CD4-positive, alpha-beta T cell treated with Interleukin-4 for 1 hour (primary cell): Measurements from ENCODE around the gene DGKB.

Experiments used
- DNase-seq, 2 donors: peaks; one replicate each; pipeline ENCODE4 v3.0.0-alpha.2; 2020 to 2022

Gene DGKB

DNA sequence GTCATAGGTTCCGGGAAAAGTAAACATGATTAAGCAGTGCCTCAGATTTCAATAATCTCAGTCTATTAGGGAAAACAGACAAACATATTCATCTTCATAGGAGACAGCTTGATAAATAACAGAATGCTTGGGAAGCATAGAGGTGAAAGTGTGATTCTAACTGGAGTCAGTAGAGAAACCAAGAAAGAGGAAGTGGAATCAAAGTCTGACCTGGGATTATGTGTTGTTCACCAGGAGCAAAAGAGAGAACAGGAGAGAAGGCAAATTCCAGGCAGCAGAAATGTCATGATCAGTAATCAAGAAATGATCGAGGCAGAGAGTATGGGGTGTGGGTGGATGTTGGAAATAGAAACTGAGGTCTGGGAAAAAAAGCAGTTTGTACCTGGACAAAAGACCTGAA, 43.7 kb downstream of the DGKB start:
- no peak for DNase-seq

DNA sequence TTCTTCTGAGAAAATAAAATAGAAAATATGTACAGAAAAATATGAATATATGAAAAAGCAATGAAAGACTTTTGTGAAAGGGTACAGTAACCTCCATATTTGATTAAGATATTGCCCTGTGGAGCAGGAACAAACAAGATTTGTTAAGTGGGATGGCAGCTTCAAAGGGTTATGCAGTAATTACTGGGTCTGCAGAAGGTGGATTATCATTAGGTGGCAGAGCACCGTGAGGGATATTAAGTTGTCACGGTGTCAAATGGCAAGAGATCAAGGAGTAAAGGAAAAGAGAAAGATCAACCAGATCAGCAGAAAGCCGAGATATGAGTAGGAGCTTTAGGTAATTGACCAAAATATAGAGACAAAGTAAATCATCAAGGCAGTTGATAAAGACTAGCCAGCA, 44.1 kb downstream of the DGKB start:
- no peak for DNase-seq

DNA sequence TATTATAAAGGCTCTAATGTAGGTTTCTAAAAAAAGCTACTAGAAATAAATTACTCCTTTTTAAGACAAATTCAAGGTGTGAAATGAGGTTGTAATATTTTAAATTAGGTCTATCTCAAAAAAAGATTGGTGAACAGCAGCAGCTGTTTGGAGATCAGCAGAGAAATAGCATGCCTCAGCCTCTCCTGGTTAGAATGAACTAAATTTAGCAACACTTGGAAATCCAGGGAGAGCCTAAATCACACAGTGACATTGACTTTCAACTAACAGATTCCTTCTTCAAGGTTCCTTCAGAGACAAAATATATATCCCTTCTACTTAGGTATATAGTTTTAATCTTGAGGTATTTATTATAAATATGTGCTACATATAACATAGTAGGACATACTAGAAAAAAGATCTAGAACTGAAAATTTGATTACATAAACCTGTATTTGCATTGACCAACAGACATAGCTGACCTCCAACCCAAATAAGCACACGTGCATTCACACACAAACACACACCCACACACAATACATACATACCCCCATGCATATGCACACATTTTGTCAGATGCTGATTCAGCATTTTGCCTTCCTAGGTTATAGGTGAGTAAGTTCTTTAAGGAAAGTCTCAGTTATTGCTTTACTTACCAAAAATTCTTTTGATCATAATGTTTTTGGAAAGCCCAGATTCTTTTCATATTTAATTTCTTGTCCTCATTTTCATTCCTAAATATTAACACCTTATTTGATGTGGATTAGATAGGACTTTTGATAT, 47.3 kb downstream of the DGKB start:
- DNase-seq, result no peak

DNA sequence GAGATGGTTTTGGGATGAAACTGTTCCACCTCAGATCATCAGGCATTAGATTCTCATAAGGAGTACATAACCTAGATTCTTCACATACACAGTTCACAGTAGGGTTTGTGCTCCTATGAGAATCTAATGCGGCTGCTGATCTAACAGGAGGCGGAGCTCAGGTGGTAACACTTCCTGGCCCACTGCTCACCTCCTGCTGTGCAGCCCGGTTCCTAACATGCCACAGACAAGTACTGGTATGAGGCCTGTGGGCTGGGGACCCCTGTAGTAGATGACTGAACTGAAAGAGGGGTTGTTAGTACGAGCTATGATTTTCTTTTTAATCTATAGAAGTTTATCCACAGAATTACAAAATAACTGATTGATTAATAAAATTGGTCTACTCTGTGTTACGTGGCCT, 48.1 kb downstream of the DGKB start:
- no peak for DNase-seq

DNA sequence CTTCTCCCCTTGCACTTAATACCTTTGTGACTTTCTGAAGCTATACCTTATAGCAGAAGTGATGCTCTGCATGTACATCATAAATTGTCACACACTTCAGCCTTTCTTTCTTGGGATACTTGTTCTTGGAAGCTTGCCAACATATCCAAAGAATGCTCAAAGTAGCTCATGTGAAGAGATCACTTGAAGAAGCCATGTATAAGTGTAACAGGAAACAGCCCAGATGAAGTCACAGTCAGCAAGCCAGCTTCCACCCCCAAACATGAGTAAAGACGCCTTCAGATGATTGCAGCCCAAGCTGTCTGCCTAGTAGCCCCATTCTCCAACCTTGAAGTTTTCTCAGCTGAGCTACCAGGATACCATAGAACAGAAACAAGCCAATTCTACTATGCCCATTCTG, 50.9 kb downstream of the DGKB start:
- DNase-seq, result no peak

DNA sequence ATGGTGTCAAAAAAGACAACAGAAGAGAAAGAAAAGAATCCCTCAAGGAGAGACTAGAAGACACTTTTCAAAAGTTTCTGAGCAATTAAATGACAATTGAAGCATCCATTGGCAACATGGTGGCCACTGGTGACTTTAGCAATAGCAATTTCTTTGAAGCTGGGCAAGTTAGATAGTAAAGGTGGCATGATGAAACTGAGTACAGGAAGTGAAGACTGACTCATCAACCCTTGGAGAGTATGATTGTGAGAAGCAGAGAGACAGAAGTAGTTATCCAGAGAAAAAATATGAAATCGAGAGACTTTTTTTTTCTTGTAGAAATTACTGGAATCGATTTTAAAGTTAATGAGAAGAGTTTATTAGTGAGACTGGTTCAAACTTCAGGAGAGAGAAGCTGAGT, 52.5 kb downstream of the DGKB start:
- no peak for DNase-seq

DNA sequence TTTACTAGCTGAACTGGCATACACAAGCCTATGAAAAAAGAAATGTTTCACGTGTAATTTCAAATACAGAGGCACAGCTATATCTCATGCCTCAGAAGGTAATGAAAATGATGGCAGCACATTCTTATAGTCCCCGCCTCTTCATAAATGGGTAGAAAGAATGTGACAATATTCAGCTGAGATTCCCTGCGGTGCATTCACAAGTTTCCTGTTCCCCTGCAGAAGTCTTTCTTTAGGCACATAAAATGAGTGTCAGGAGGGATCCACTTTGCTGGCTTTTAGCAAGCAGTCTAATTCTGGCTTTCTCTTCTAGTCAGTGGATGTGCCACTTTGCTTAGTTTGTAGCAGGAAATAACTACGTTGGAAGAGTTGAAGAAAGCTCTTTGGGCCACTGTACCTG, 56.1 kb downstream of the DGKB start:
- no peak for DNase-seq

DNA sequence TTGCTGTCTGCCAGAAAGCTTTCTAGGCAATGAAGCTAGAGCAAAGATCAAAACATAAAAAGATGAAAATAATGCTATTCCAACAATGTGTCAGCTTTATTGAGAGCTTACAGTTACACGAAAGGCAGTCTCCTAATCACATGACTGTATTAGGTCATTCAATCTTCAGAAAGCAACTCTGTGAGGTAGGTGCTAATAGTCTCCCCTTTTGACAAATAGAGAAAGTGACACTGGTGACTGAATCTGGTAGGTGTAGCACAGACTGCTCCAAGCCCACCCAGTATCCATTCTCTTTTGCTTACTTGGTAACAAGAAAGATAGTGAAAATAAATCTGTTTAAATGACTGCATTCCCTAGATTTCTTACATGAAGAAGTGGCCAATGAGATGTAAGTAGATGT, 58.8 kb downstream of the DGKB start:
- DNase-seq, result no peak

DNA sequence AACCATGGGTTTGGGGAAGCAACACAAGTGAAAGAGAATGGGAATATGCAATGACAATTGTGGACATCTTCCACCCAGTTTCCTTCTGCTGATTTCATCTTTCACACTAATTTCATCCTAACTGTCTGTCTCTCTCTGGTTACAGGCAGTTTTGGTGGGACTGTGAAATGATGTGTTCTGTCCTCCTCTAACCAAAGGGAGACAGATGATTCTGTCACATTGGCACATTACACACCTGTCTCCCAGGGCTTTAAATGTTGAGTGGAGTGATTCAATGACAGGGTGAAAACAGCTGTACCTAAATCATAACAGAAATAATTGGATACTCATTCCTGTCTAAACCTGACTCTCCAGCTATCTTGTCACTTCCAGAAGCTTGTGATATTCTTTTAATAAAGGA, 60.0 kb downstream of the DGKB start:
- DNase-seq, result no peak

DNA sequence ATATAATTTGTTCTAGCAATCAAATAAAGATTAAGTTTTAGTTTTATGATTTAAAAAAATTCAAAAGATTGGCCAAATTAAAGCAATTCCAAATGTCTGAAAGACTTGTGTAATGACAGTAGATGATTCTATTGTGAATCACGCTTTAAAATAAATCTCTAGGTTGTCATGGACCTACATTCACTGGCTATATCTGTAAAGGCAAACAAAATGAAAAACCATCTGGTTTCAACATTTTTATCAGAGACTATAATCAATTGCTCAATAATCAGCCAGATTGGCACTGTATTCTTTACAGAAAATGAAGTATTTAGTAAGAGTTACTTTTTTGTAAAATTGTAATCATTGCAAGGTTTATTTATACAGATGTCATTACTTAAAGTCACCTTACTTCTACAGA, 60.7 kb downstream of the DGKB start:
- no peak for DNase-seq

DNA sequence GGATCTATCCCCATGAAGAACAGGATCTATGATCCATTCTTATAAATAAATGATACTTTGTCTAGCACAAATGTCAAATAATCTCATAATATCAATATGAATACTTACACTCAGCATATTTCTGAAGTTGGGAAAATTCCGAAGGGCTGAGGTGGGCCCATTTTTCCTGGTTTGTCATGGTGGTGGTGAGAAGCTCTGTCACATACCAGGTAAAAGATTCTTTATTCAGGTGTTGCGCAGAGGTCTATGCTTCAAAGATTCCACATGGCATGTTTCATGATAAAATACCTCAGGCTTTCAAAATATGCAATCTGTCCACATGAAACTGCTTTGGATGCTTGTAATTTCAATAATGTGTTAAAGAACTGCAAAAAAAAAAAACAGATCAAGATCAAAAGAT, 61.5 kb downstream of the DGKB start:
- DNase-seq, result no peak

DNA sequence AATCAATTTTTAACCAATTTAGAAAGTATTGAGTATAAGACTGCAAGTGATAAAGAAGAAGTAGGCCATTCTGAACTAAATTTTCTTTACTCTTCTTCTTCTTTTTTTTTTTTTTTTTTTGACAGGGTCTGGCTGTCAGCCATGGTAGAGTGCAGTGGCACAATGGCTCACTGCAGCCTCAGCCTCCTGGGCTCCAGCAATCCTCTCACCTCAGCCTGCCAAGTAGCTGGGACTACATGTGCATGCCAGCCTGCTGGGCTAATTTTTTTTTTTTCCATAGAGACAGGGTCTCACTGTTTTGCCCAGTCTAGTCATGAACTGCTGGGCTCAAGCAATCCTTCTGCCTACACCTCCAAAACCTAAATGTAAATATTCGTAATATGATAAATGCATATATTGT, 63.2 kb downstream of the DGKB start:
- DNase-seq, result no peak

DNA sequence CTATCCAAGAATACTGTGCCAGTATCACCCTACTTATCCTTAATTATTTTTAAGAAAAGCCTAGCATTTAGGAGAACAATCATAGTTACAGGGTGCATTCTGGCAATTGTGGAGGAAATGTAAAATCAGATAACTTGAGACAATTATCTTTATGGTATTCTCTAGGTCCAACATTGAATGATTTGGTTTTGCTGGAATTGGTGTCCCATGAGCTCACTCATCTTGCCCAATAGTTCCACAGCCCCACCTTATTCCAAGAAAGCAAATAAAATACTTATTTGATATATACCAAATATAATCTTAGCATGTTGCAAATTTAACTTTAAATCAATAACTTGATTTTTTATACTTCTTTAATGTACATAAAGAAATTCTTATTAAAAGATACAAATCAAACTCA, 65.3 kb downstream of the DGKB start:
- no peak for DNase-seq

DNA sequence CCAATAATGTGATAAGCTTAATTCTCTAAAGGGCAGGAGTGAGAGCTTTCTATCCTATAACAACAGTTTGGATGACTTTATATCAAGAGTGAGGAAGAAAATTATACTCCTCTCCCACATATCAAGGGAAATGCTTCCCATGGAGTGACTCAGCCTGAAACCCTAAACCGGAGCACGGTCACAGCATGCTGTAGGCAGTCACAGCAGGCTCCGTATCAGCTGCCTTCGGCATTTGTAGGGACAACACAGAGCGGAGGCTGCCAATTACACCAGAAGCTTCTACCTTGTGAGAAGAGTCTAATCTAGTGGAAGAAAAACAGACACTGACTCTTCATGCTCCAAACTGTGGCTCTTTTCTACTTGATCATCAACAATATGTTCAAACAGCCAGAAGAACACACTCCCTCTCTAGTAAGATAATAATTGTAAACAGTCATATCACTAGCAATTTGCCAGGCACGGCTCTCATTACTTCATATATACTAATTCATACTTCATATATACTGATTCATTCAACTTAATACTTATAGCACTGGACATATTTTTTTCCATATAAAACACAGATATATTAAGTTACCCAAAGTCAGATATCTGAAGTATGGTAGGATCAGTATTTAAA, 65.9 kb downstream of the DGKB start:
- no peak for DNase-seq

DNA sequence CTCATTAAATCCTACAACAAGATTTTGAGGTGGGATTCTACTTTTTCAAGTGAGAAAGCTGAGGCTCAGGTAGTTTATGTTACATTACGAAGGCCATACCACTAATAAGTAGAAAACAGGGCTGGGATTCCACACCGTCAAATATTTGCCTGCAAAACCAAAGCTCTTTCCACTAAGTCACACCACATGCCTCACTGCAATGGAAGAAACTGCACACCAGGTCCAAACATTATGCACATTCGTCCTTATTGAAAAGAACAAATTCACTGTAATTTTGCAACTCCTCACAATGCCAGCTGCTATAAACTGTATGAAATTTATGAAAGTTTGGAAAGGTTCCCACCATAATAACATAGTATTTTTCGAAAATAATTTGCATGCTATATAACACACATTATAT, 66.5 kb downstream of the DGKB start:
- DNase-seq, result no peak

DNA sequence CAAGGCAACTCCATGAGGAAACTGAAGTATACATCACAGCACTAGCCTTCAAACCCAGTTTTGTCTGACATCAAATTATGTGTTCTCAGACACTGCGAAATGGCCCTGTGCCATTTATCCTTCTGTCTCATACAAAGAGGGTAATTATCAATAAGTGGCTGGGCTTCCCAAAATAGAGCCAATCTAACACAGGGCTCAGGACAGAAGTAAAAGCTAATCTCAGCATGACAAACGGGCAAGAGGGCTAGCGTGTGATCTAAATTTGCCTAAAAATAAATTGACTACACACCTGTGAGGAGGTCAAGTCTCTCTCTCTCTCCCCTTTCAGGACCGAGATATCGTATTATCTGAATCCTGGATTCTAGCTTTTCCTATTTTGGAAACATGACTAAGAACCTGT, 67.2 kb downstream of the DGKB start:
- DNase-seq, result no peak

DNA sequence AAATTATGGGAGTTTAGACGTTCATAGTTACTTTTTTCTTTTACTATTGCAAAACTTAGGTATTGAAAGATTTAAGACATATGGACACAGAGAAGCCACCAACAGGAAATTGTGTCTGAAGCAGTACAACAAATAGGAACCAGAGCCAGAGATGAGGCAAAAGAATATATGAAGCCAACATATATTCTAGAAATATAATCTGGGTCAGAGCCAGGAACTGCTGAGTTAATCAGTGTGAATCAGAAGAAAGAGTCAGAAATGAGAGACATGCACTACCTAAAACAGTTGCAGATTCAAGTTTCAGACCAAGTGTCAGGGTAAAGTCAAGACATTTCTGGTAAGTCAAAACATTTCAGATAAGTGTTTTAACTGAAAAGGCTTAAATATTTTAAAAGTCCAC, 67.7 kb downstream of the DGKB start:
- DNase-seq, result no peak

DNA sequence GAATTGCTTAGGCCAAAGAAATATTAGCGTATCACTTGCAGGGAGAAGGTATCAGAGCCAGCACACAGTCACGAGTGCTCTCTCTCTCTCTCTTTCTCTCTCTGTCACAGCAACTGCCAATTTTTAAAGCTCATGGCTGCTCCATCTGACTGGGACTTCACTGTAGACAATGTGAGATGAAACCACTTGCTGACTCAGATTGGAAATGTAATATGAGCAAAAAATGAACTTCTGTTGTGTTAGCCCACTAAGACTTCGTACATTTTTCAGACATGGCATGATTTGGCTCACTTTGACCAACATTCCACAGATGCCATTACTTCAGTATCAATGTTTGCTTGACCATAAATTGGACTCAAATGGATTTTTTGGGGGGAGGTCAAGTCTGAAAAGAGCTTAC, 68.1 kb downstream of the DGKB start:
- no peak for DNase-seq

DNA sequence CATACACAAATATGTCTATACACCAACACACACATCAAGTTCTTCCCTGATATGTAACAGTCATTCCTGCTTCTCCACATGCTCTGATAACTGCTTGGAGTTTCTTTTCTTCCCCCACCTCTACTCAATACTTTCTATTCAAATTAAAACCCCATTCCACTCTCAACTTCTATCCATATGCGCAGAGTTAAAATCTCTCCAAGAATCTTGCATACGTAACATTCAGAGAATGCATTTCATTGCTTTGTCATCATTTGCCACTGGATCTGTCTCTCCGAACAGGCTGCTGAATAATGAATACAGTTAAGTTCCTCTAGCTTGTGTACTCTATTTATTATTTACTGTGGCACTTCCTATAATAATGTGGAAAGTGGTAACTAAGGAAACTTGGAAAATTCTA, 68.8 kb downstream of the DGKB start:
- no peak for DNase-seq

DNA sequence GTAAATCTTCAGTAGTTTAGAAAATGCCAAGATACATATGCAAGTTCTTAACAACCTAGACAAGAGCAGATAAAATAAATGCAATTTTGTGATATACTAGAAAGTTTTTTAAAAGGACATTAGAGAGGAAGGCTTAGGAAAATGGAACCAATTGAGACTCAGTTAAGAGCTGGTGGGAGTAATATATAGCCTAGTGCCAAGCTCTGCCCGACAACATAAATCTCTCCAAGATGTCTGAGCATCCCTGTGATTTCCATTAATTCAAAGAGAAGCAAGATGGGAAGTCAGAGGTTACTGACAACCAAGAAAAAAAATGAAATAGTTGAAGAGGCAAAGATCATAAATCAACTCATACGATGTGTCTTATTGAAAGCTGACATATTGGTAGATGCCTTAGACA, 74.5 kb downstream of the DGKB start:
- no peak for DNase-seq

DNA sequence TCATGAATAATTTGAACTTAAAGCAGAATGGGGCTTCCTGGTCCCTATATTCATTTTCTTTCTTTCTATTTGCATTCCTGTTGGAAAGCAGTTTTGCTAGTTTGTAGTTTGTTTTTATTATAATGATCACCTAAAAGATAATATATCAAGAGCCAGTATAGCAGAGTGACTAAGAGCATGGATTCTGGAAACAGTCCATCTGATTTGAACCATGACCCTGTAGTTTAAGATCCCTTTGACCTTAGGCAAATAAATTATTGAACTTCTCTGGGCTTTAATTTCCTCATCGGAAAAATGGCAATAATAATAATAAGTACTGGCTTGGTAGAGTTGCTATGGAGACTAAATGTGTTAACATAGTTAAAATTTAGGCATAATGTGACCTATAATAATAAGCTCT, 76.1 kb downstream of the DGKB start:
- no peak for DNase-seq

DNA sequence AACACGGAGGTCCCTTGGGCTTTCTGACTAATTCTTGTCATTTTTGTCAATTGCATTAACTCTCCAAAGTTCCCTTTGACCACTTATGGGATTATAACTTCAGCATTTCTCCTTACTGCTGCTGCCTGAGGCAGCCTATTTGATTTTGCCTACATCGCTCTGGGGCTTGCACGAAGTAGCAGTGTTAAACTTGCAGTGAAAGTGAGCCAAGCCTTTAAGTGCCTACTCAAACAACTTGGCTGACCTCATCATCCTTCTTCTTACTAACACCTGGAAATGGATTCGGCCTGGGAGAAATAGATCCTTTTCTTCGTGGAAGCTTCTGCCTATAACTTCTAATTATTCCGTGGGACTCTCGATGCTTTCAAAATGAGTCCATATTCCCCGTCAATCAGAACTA, 76.6 kb downstream of the DGKB start:
- no peak for DNase-seq

DNA sequence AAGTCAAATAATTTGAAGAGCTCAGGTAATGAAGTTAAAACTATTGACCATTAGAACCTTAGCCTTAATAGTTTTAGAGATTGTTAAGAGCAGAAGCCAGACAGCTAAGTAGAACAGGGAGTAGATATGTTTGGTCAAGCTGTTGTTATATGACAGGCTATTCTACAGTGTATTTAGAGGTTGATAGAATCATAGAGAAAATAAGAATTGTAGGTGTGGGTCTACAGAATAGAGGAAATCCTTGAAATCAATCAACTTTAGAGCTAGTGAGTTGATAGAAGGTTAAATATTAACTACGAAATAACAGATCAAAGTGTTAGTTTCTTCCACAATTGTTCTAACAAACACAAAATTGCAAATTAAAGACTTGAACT, 80.1 kb downstream of the DGKB start:
- no peak for DNase-seq

DNA sequence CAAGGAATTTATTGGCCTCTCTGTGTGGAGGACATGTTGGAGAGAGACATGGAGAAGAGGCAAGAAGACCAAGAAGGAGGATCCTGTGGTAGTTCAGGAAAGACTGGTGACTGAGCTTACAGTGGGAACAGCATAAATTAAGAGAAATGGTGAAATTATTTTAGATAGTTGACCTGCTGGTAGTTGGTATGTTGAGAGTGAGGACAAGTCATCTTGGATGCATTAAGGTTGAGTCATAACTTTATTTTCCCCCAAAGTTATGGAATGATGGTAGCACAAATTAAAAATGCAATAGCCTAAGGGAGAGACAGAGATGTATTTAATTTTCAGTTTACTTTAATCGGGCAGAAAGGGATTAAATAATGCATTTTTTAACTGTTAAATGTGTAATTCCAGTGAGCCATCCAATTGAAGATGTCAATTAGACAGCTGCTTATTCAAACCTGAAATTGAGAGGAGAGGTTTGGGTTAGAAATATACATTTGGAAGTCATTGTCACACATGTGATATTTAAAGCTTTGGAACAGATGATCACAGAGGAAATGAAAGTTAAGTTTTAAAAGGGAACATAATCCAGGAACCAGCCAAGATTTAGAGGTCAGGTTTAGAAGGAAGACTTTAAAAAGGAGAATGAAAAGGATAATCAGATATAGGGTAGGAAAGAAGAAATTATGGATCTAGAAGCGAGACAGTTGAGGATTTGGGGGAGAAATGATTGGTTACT, 80.6 kb downstream of the DGKB start:
- no peak for DNase-seq

DNA sequence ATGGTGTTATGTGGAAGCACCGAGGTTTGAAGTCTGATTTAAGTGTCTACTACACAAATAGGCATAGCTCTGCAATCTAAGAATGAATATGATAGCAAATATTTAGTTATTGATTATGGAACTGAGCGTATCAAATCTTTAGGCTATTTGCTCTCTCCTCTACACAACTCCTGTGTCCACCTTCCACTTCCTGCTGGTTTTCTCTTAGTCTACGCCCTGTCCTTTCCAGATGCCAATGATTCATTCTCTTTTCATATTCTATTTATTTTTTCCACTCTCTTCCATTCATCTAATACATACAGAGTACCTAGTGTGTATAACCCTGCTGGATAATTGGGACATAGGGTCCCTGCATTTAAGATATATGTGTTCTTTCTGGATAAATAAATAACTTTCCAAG, 83.7 kb downstream of the DGKB start:
- no peak for DNase-seq
